A549 (cell line): Measurements from ENCODE around the gene NEGR1.

ENCODE experiments used
- CHD2 ChIP-seq: fragments of 150-350 bp; IDR thresholded peaks from 2 replicates; pipeline ENCODE4 v1.6.1; 2014; ENCODE audit warnings: low read length; ENCODE audit not compliant: partially characterized antibody
- CTCF ChIP-seq: fragments of >200 bp; sonication (Bioruptor Twin); formaldehyde crosslinking; IDR thresholded peaks from 3 replicates; pipeline ENCODE4 v1.5.1; 2016
- ELK1 ChIP-seq: fragments of 150-350 bp; IDR thresholded peaks from 2 replicates; pipeline ENCODE4 v1.6.1; 2014; ENCODE audit warnings: low read depth, mild to moderate bottlenecking, low read length
- EP300 ChIP-seq, 2 experiments: fragments of >200 bp; sonication (Bioruptor Twin); formaldehyde crosslinking; IDR thresholded peaks; 2 replicates in 1 of 2; 3 replicates in 1 of 2; pipeline ENCODE4 v1.6.1; 2016 to 2017
- HEYL ChIP-seq: fragments of 250-450 bp; sonication (Bioruptor Pico); IDR thresholded peaks from 2 replicates; pipeline ENCODE4 v1.8.0; 2021; ENCODE audit warnings: mild to moderate bottlenecking, moderate library complexity
- KDM5A ChIP-seq: fragments of 200-600 bp; sonication (generic); IDR thresholded peaks from 2 replicates; pipeline ENCODE4 v1.6.1; 2016; ENCODE audit warnings: antibody characterized with exemption, mild to moderate bottlenecking
- MAZ ChIP-seq: fragments of 150-350 bp; IDR thresholded peaks from 2 replicates; pipeline ENCODE4 v1.6.1; 2014; ENCODE audit warnings: antibody characterized with exemption, low read depth, low read length, borderline replicate concordance
- POLR2A ChIP-seq: IDR thresholded peaks from 2 replicates; pipeline ENCODE4 v1.6.1; 2012; ENCODE audit warnings: mild to moderate bottlenecking, low read length
- REST ChIP-seq: fragments of 200-600 bp; sonication (generic); IDR thresholded peaks from 2 replicates; pipeline ENCODE4 v1.6.1; 2016; ENCODE audit warnings: antibody characterized with exemption, mild to moderate bottlenecking, moderate library complexity
- SMC3 ChIP-seq: fragments of >200 bp; sonication (Bioruptor Twin); formaldehyde crosslinking; IDR thresholded peaks from 3 replicates; pipeline ENCODE4 v1.6.1; 2018; ENCODE audit warnings: inconsistent platforms
- USF2 ChIP-seq: fragments of 450-650 bp; IDR thresholded peaks from 2 replicates; pipeline ENCODE4 v1.6.1; 2014; ENCODE audit warnings: antibody characterized with exemption

GRCh38 chr1:71488555-71489252 lies 793.6 kb downstream of the NEGR1 start:
- TF ChIP-seq EP300 (IDR thresholded peaks at IDR 0.05) (no peak), CHD2 (no peak), CTCF (no peak), USF2 (no peak), ELK1 (no peak), REST (no peak), POLR2A (no peak), KDM5A (no peak), MAZ (no peak), HEYL (CRISPR knock-in tag) (no peak), SMC3 (no peak)
